ENCODE measurements around the gene CCDC138.
"Not testable (repeated sequence)": the region's sequence is repeated elsewhere in the genome, so short reads cannot be mapped to it uniquely, and the experiment has no call there.

Gene CCDC138, protein sequence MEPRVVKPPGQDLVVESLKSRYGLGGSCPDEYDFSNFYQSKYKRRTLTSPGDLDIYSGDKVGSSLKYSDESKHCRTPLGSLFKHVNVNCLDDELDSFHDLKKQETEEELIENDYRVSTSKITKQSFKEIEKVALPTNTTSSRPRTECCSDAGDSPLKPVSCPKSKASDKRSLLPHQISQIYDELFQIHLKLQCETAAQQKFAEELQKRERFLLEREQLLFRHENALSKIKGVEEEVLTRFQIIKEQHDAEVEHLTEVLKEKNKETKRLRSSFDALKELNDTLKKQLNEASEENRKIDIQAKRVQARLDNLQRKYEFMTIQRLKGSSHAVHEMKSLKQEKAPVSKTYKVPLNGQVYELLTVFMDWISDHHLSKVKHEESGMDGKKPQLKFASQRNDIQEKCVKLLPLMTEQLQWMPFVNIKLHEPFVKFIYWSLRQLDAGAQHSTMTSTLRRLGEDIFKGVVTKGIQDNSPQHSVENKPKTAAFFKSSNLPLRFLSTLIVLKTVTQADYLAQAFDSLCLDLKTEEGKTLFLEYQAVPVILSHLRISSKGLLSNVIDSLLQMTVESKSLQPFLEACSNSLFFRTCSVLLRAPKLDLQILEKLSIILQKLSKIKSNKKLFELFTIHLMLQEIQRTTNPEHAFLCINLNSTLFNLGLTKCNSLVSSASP

DNA sequence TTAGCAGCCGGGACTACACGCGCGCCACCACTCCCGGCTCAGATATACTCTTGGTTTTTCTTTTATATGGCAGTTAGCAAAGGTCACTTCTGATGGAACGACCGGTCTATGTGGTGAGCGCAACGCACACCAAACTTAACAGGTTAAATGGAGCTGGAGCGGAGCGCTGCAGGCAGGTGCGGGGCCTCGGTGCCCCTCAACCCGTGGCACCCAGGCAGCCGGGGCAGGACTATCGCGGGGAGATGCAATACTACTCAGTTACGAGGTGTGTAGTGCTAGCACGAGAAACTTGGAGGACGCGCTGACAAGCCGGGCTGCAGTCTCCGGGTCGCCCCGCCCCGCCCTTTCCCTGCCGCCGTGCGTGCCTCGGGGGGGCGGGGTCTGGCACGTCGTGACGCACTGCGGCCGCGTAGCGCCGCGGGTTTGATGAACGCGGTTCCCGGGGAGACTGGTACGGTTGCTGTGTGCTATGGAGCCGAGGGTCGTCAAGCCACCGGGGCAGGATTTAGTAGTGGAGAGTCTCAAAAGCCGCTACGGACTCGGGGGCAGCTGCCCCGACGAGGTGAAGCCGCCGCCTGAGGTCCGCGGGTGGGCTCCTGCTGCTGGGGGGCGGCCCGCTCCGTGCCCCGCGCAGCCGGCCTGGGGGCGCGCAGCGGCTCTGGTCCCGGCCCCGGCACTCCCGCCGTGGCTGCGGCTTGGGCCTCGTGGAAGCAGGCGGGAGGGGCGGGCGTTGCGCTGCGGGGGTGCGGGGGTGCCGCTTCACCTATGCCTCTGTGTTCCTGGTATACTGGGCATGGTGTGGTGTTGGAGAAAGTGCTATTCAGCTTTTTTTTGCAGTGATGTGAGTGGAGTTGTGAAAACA, at the start of gene CCDC138:
Gene CCDC138 (plus strand): TSS at position 418 of the 862 bp plus-strand sequence. CDS start 52 bp downstream, at position 470.
- H3K36me3 ChIP-seq (ENCODE audit: insufficient read depth, low read length): peaks cover 47% of the 10 kb centered on the region
- peak within 1 kb of the TSS; percentile 83; the same call in 1 of the 2 replicates for H3K27ac ChIP-seq
- peak within 1 kb of the TSS; percentile 96 for H3K4me3 ChIP-seq
- no peaks in the 10 kb centered on the region for H3K9me3 ChIP-seq (ENCODE audit: low read depth, low read length)
- no peak for DNase-seq (ENCODE audit: low read depth, low spot score)
- no peak for TF ChIP-seq FOXP2 (optimal IDR thresholded peaks at IDR 0.05; ENCODE audit: control extremely low read depth, extremely low read length, insufficient read depth)
- TF ChIP-seq POLR2AphosphoS5 (IDR thresholded peaks at IDR 0.05; ENCODE audit: borderline replicate concordance, low read depth, low read length): peak; percentile 98
- peak within 1 kb of the TSS; percentile 89 for H3K9ac ChIP-seq (ENCODE audit: insufficient read length)

DNA sequence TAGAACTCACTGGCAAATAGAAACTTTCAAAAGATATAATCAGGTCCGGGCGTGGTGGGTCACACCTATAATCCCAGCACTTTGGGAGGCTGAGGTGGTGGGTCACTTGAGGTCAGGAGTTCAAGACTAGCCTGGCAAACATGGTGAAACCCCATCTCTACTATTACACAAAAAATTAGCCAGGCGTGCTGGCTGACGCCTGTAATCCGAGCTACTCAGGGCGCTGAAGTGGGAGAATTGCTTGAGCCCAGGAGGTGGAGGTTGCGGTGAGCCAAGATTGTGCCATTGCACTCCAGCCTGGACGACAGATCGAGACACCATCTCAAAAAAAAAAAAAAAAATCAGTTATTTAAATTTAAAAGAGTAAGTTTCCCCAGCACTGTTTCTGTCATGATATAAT, 28.6 kb upstream of the CCDC138 start:
- H3K9me3 ChIP-seq (ENCODE audit: low read depth, low read length); H3K36me3 ChIP-seq (ENCODE audit: insufficient read depth, low read length); H3K27ac ChIP-seq; H3K9ac ChIP-seq (ENCODE audit: insufficient read length); H3K4me3 ChIP-seq; DNase-seq (ENCODE audit: low read depth, low spot score): not testable (repeated sequence)

DNA sequence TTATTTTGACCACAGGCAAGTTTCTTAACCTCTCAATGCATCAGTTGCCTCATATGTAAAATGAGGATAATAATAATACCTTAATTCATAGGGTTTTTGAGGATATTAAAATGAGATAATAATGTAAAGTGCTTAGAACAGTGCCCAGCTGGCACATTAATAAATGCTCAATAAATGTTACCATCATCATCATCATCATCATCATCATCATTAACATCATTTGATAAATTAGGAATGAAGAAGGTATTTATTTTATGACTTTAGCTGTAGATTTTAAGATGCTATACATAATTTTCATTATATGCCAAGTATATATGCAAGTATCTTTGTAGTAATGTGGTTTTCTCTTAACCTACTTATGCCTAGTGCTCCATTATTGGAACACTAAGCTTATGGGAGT, 24.0 kb upstream of the CCDC138 start:
- H3K9ac ChIP-seq (ENCODE audit: insufficient read length); H3K27ac ChIP-seq; H3K9me3 ChIP-seq (ENCODE audit: low read depth, low read length); DNase-seq (ENCODE audit: low read depth, low spot score); H3K4me3 ChIP-seq: not testable (repeated sequence)
- peaks cover 32% of the 10 kb centered on the region for H3K36me3 ChIP-seq (ENCODE audit: insufficient read depth, low read length)

DNA sequence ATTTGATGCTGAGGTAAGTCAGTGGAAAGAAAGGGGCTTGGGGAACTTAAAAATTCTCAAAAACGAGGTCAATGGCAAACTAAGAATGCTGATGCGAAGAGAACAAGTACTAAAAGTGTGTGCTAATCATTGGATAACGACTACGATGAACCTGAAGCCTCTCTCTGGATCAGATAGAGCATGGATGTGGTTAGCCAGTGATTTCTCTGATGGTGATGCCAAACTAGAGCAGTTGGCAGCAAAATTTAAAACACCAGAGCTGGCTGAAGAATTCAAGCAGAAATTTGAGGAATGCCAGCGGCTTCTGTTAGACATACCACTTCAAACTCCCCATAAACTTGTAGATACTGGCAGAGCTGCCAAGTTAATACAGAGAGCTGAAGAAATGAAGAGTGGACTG, 19.9 kb upstream of the CCDC138 start:
- not testable (repeated sequence) for DNase-seq (ENCODE audit: low read depth, low spot score); H3K4me3 ChIP-seq; H3K9me3 ChIP-seq (ENCODE audit: low read depth, low read length); H3K27ac ChIP-seq; H3K9ac ChIP-seq (ENCODE audit: insufficient read length)
- H3K36me3 ChIP-seq (ENCODE audit: insufficient read depth, low read length): peaks cover 49% of the 10 kb centered on the region

DNA sequence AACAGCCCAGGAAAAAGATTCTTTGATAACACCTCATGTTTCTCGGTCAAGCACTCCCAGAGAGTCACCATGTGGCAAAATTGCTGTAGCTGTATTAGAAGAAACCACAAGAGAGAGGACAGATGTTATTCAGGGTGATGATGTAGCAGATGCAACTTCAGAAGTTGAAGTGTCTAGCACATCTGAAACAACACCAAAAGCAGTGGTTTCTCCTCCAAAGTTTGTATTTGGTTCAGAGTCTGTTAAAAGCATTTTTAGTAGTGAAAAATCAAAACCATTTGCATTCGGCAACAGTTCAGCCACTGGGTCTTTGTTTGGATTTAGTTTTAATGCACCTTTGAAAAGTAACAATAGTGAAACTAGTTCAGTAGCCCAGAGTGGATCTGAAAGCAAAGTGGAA, 18.7 kb upstream of the CCDC138 start:
- H3K27ac ChIP-seq; H3K4me3 ChIP-seq; DNase-seq (ENCODE audit: low read depth, low spot score); H3K9me3 ChIP-seq (ENCODE audit: low read depth, low read length); H3K9ac ChIP-seq (ENCODE audit: insufficient read length): not testable (repeated sequence)
- peaks cover 57% of the 10 kb centered on the region for H3K36me3 ChIP-seq (ENCODE audit: insufficient read depth, low read length)

DNA sequence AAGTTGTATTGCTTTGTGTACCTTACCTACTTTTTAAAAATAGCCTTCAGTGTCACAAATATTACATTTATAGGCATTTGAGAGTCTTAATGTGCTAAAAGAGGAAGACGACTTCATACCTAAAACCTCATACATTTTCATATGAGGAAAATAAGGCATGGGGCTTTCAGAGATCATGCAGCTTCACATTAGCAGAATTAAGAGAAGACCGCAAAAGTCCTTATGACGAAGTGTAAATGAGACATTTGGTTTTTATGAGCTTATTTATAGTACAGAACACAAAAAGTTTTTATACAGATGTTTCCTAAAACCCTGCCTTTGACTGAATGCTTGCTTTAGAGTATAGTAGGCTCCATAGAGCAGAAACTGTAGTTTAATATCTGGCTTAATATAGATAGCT, 10.1 kb upstream of the CCDC138 start:
- Histone ChIP-seq H3K4me3 (no peak overlapping the region), H3K9ac (ENCODE audit: insufficient read length) (no peak overlapping the region), H3K27ac (no peak overlapping the region), H3K9me3 (ENCODE audit: low read depth, low read length) (no peaks in the 10 kb centered on the region), H3K36me3 (ENCODE audit: insufficient read depth, low read length) (peaks cover 74% of the 10 kb centered on the region)
- no peak for TF ChIP-seq EZH2 (IDR thresholded peaks at IDR 0.05)
- DNase-seq (ENCODE audit: low read depth, low spot score): no peak

DNA sequence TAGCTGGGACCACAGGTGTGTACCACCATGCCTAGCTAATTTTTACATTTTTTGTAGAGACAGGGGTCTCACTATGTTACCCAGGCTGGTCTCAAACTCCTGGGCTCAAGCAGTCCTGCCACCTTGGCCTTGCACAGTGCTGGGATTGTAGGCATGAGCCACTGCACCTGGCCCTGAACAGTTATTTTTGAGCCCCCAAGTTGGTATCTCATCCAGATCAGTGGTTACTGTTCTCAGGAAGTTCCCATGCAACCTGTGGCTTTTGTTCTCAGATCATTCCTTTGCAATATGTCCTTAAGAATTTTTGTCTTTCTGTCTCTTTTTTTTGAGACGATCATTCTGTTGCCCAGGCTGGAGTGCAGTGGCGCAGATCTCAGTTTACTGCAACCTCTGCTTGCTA, 7.7 kb upstream of the CCDC138 start:
- Histone ChIP-seq H3K9me3 (ENCODE audit: low read depth, low read length) (no peaks in the 10 kb centered on the region), H3K27ac (no peak overlapping the region), H3K4me3 (no peak overlapping the region), H3K9ac (ENCODE audit: insufficient read length) (no peak overlapping the region), H3K36me3 (ENCODE audit: insufficient read depth, low read length) (peaks cover 68% of the 10 kb centered on the region)
- no peak for DNase-seq (ENCODE audit: low read depth, low spot score)
- TF ChIP-seq FOXP2 (optimal IDR thresholded peaks at IDR 0.05; ENCODE audit: control extremely low read depth, extremely low read length, insufficient read depth) (no peak), EZH2 (IDR thresholded peaks at IDR 0.05) (no peak), POLR2AphosphoS5 (IDR thresholded peaks at IDR 0.05; ENCODE audit: borderline replicate concordance, low read depth, low read length) (no peak)

DNA sequence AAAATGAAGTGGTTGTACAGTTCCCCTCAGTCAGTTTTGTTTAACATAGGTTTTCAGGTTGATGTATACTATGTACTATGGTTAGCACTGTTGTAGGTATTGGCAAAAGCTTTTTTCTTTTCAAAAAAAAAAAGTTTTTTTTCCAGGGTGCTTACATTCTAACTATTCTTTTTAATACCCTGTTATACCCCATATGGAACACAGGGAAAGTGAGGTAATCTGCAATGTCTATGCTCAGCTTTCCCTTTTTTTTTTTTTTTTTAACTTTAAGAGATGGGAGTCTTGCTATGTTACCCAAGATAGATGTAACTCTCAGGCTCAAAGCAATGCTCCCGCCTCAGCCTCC, 590 bp upstream of the CCDC138 start:
- TF ChIP-seq FOXP2 (optimal IDR thresholded peaks at IDR 0.05; ENCODE audit: control extremely low read depth, extremely low read length, insufficient read depth): no peak
- no peak for TF ChIP-seq EZH2 (IDR thresholded peaks at IDR 0.05)
- no peak for TF ChIP-seq POLR2AphosphoS5 (IDR thresholded peaks at IDR 0.05; ENCODE audit: borderline replicate concordance, low read depth, low read length)
- Histone ChIP-seq H3K4me3 (peak overlapping the region; percentile 96), H3K9ac (ENCODE audit: insufficient read length) (peak overlapping the region; percentile 89), H3K27ac (peak overlapping the region; percentile 42; the same call in 1 of the 2 replicates), H3K9me3 (ENCODE audit: low read depth, low read length) (no peaks in the 10 kb centered on the region), H3K36me3 (ENCODE audit: insufficient read depth, low read length) (peaks cover 42% of the 10 kb centered on the region)
- DNase-seq (ENCODE audit: low read depth, low spot score): no peak

DNA sequence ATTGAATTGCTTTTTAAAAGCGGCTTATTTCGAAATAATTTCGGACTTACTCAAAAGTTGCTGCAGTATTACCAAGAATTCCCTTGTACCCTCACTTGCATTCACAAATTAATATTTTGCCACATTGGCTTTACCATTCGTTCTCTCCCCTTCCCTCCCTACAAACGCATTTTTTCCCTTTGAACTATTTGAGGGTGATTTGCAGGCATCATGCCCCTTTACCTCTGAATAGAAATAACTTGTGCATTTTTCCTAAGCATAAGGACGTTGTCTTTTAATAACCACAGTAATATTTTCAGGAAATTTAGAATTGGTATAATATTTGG, 608 bp downstream of the CCDC138 start:
- peak overlapping the region; percentile 96 for H3K4me3 ChIP-seq
- TF ChIP-seq EZH2 (IDR thresholded peaks at IDR 0.05) (no peak), POLR2AphosphoS5 (IDR thresholded peaks at IDR 0.05; ENCODE audit: borderline replicate concordance, low read depth, low read length) (no peak), FOXP2 (optimal IDR thresholded peaks at IDR 0.05; ENCODE audit: control extremely low read depth, extremely low read length, insufficient read depth) (no peak)
- peaks cover 49% of the 10 kb centered on the region for H3K36me3 ChIP-seq (ENCODE audit: insufficient read depth, low read length)
- H3K9ac ChIP-seq (ENCODE audit: insufficient read length): peak overlapping the region; percentile 89
- no peak for DNase-seq (ENCODE audit: low read depth, low spot score)
- peak overlapping the region; percentile 83; the same call in 1 of the 2 replicates for H3K27ac ChIP-seq
- H3K9me3 ChIP-seq (ENCODE audit: low read depth, low read length): no peaks in the 10 kb centered on the region

All from SK-N-MC (cell line).